Measurements from ENCODE around the gene CDH23.

The CDH23 gene

GRCh38 chr10:71854031-71854430 is 457.3 kb downstream of the CDH23 start:
- H3K4me1 ChIP-seq = no peaks in the 10 kb centered on the region
- H3K9me3 ChIP-seq (ENCODE audit: control insufficient read depth, low read length) = no peaks in the 10 kb centered on the region
- TF ChIP-seq CTCF (IDR thresholded peaks at IDR 0.05) = no peak
- no peak overlapping the region for H3K27ac ChIP-seq
- H3K9ac ChIP-seq = no peak overlapping the region
- no peak overlapping the region for H3K4me3 ChIP-seq (ENCODE audit: low read depth, low read length)
- H3K36me3 ChIP-seq (ENCODE audit: control insufficient read depth, insufficient read depth, low read length) = no peaks in the 10 kb centered on the region
- H2AFZ ChIP-seq = no peak overlapping the region
- peaks cover 21% of the 10 kb centered on the region for H3K79me2 ChIP-seq
- H3K4me2 ChIP-seq (ENCODE audit: low read length) = no peak overlapping the region
- no peaks in the 10 kb centered on the region for H3K27me3 ChIP-seq (ENCODE audit: control insufficient read depth, insufficient read depth, low read length)

GRCh38 chr10:71856619-71857018 is 459.9 kb downstream of the CDH23 start:
- no peak for TF ChIP-seq CTCF (IDR thresholded peaks at IDR 0.05)
- no peaks in the 10 kb centered on the region for H3K36me3 ChIP-seq (ENCODE audit: control insufficient read depth, insufficient read depth, low read length)
- no peaks in the 10 kb centered on the region for H3K79me2 ChIP-seq
- no peak overlapping the region for H2AFZ ChIP-seq
- H3K27ac ChIP-seq = no peak overlapping the region
- peaks cover 13% of the 10 kb centered on the region for H3K4me1 ChIP-seq
- H3K4me3 ChIP-seq (ENCODE audit: low read depth, low read length) = no peak overlapping the region
- no peak overlapping the region for H3K9ac ChIP-seq
- no peaks in the 10 kb centered on the region for H3K9me3 ChIP-seq (ENCODE audit: control insufficient read depth, low read length)
- H3K27me3 ChIP-seq (ENCODE audit: control insufficient read depth, insufficient read depth, low read length) = no peaks in the 10 kb centered on the region
- no peak overlapping the region for H3K4me2 ChIP-seq (ENCODE audit: low read length)

- no peak for TF ChIP-seq CTCF (IDR thresholded peaks at IDR 0.05)
- no peaks in the 10 kb centered on the region for H3K9me3 ChIP-seq (ENCODE audit: control insufficient read depth, low read length)
- no peaks in the 10 kb centered on the region for H3K79me2 ChIP-seq
- H3K36me3 ChIP-seq (ENCODE audit: control insufficient read depth, insufficient read depth, low read length) = no peaks in the 10 kb centered on the region
- H3K9ac ChIP-seq = no peak overlapping the region
- H3K27ac ChIP-seq = no peak overlapping the region
- H3K27me3 ChIP-seq (ENCODE audit: control insufficient read depth, insufficient read depth, low read length) = no peaks in the 10 kb centered on the region
- peaks cover 13% of the 10 kb centered on the region for H3K4me1 ChIP-seq
- no peak overlapping the region for H3K4me3 ChIP-seq (ENCODE audit: low read depth, low read length)
- no peak overlapping the region for H2AFZ ChIP-seq
- H3K4me2 ChIP-seq (ENCODE audit: low read length) = no peak overlapping the region
Measured at GRCh38 chr10:71857934-71858890, 461.5 kb downstream of the CDH23 start.

GRCh38 chr10:71860243-71861029 is 463.7 kb downstream of the CDH23 start:
- Histone ChIP-seq H3K79me2 (no peaks in the 10 kb centered on the region), H2AFZ (peak overlapping the region; percentile 85), H3K9me3 (ENCODE audit: control insufficient read depth, low read length) (no peaks in the 10 kb centered on the region), H3K36me3 (ENCODE audit: control insufficient read depth, insufficient read depth, low read length) (no peaks in the 10 kb centered on the region), H3K4me1 (peaks cover 13% of the 10 kb centered on the region), H3K27ac (peak overlapping the region; percentile 90), H3K9ac (no peak overlapping the region), H3K4me3 (ENCODE audit: low read depth, low read length) (no peak overlapping the region), H3K27me3 (ENCODE audit: control insufficient read depth, insufficient read depth, low read length) (no peaks in the 10 kb centered on the region), H3K4me2 (ENCODE audit: low read length) (peak overlapping the region; percentile 33)
- TF ChIP-seq CTCF (IDR thresholded peaks at IDR 0.05) = no peak
